GM12874 (cell line): ENCODE measurements around the gene UPF3A.

Experiments
- CTCF ChIP-seq: IDR thresholded peaks from 2 replicates; pipeline ENCODE4 v1.5.1; 2011; ENCODE audit warnings: low read depth, mild to moderate bottlenecking, control low read depth, low read length, moderate library complexity; ENCODE audit not compliant: insufficient read depth

Gene UPF3A

GRCh38 chr13:114283576-114283975, 2.2 kb downstream of the UPF3A start:
- TF ChIP-seq CTCF: no peak

GRCh38 chr13:114284680-114285079, 3.3 kb downstream of the UPF3A start:
- TF ChIP-seq CTCF: no peak

- TF ChIP-seq CTCF: no peak
Observed at GRCh38 chr13:114285166-114285808, 3.9 kb downstream of the UPF3A start.

GRCh38 chr13:114286808-114287207, 5.4 kb downstream of the UPF3A start:
- no peak for TF ChIP-seq CTCF

- TF ChIP-seq CTCF: no peak
Observed at GRCh38 chr13:114288157-114288591, 6.8 kb downstream of the UPF3A start.

- no peak for TF ChIP-seq CTCF
Observed at GRCh38 chr13:114296448-114296847, 15.0 kb downstream of the UPF3A start.

GRCh38 chr13:114296902-114297301, 15.5 kb downstream of the UPF3A start:
- no peak for TF ChIP-seq CTCF
